Putamen (tissue), 1 donor: Measurements from ENCODE around the gene CFAP299.
"Not testable (repeated sequence)": the region's sequence is repeated elsewhere in the genome, so short reads cannot be mapped to it uniquely, and the experiment has no call there.

Experiments used
- DNase-seq: peaks from one replicate; pipeline ENCODE4 v3.0.0-alpha.2; 2016; ENCODE audit warnings: low spot score

CFAP299 gene

DNA sequence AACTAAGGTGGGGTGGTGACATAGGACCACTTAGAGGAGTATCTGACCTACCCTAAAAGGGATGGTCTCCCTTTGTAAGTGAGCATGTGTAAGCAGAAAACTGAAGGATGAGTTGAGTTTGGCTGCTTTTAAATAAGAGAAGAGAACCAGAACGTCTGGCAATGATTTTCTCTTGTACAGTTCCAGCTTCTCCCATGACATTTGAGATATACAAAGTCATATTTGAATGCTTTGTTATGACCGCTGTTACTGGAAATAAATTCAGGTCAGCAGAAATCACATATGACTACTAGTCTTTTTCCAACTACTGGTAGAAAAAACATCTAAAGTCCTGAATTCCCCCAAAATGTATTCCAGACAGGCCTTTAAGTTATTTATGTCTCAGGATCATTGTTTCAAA lies 381.7 kb downstream of the CFAP299 start:
- no peak for DNase-seq

DNA sequence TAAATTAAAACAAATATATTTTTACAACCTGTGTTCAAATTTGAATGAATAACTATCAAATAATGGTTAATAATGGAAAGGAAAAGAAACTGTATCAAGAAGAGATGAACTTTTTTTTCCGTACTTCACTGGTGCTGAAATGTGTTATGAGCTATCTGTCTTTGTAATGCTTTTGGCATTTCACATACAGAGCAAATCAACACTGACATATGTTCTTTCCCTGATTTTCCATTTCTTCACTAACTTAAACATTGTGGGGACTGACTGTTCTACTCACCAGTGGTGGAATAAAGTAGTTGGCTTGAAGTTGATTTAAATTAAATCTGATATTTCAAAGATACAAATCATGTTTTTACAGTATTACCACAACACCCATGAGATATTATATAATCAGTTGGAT lies 390.9 kb downstream of the CFAP299 start:
- DNase-seq, result no peak

DNA sequence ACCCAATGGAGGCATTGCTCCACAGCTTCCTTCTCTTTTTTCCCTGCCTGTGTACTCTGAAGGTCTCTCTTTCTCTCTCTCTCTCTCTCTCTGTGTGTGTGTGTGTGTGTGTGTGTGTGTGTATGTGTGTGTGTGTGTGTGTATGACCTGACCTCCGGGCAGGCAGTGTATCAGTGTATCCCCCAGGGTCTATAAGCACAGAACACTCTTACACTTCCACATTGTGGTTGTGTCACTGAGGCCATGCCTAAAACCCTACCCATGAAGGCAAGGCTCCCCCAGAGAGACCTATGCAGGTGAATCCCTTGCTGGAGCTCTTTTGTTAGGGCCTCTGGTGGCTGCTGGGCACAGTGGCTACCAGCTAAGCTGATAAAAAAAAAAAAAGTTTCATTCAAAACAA lies 394.6 kb downstream of the CFAP299 start:
- DNase-seq, result no peak

DNA sequence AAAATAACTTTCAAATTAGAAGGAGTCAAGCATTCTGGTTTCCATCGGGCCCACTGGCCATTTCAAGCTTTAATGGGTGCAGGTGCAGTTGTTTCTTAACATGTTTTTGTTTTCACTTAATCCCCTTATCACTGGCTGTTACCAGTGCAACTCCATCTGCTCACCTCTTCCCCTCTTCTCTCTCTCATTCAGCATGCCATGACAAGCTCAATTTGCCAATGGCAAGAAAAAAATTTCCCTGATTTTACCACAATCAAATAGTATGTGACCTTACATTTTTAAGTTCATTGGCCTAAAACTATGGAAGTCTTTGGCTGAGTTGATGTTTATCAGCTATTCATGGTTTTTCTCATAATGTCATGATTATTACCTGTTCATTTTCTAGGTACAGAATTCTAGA lies 395.9 kb downstream of the CFAP299 start:
- no peak for DNase-seq

DNA sequence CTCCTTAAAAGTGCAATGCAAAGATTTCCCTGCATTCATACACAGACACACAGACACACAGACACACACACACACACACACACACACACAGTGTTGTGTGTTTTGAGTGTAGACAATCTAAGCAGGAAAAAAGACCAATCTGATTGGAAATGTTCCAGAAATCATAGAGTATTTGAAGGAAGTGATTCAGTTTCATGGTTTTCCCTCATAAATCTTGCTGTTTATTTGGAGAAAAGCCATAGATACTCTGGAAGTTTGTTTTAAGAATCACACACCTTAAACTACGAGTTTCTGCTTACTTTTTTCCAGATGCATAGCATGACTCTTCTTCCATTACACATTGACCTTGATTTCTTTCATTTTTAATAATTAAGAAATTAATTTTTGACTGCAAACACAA lies 396.5 kb downstream of the CFAP299 start:
- DNase-seq, result no peak

DNA sequence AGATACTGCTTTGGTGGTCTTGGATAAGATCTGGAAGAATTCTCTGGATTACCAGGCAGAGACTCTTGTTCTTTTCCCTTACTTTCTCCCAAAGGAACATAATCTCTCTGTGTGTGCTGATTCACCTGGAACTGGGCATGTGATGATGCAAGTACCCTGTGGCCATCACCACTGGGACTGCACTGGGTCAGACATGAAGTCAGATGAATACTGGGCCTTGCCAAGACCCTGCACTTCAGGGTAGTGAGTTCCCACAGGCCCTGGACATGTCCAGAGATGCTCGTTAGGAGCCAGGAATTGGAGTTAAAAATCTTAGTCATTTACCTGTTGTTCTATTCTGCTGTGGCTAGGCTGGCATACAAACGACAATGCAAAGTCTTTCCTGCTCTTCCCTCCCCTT lies 404.8 kb downstream of the CFAP299 start:
- DNase-seq, result no peak

DNA sequence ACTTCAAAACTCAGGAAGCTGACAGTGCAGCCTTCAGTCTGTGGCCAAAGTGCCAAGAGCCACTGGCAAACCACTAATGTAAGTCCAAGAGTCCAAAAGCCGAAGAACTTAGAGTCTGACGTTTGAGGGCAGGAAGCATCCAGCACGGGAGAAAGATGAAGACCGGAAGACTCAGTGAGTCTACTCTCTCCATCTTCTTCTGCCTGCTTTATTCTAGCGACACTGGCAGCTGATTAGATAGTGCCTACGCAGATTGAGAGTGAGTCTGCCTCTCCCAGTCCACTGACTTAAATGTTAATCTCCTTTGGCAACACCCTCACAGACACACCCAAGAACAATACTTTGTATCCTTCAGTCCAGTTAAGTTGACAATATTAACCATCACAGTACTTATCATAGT lies 414.0 kb downstream of the CFAP299 start:
- DNase-seq, result not testable (repeated sequence)

DNA sequence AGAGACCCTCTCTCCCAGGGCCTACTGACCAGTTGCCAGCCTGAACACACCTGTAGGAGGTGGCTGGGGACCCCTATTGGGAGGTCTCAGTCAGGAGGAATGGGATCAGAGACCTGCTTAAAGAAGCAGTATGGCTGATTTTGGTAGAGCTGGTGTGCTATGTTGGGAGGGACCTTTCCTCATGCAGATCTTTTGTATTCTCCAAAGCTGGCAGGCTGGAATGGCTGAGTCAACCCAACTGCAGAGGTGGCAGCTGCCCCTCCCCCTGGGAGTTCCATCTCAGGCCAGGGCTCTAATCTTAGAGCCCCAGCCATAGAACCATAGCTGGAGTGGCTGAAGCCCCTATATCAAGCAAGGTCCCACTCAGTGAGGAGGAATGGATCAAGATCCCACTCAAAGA lies 415.7 kb downstream of the CFAP299 start:
- no peak for DNase-seq

DNA sequence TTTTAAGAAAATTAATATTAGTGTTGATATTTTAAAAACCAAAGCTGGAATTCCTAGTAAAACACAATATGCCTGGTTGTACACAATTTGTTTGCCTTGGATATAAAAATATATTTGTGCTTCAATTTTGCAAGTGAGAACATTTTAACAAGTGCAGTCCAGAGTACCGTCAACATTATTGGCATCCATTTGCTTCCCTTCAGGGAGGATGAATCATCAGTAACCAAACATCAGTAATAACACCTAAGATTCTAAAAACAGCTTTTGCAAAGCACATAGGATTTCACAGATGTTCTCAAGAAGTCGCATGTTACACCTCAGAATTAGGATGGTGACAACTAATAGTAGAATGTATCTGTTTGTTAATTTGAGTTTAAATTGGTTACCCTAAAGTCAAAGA lies 432.4 kb downstream of the CFAP299 start:
- no peak for DNase-seq

GRCh38 chr4:80776168-80776567 lies 440.6 kb downstream of the CFAP299 start:
- DNase-seq, result no peak

DNA sequence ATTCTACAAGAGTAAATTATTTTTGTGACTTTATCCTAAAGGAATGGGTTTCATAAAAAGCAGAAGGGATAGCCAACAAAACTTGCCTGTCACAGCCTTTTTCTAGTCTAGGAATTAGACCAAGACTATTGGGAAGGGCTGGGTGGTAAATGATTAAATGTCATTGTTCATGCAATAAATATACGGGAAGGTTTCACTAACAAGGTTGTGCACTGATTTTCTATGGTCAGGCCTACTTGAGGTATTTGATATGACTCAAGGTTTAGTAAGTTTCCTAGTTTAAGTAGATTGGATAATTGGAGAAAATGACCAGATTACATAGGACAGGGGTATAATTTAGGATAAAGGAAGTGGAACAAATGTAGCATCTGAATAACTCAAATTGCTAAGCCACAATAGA lies 445.9 kb downstream of the CFAP299 start:
- no peak for DNase-seq

DNA sequence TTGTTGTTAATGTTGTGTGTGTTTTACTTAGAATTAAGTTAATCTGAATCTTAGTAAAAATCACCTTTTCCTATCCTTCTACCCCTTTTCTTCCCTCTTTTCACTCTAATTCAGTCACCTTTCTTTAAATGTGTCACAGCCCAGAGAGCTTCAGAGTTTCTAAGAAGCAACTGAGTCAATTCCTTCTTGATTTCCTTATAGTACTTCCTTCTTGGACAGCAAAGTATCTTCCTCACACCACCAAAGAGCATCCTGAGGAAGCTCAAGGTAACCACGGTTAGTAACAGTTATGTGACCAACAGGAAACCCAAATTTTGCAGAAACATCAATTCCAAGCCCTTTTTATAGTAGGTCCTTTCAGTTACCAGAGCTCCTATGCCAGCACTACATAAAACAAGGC lies 451.8 kb downstream of the CFAP299 start:
- DNase-seq, result no peak

- no peak for DNase-seq
Measured at GRCh38 chr4:80788798-80789197, 453.3 kb downstream of the CFAP299 start.

DNA sequence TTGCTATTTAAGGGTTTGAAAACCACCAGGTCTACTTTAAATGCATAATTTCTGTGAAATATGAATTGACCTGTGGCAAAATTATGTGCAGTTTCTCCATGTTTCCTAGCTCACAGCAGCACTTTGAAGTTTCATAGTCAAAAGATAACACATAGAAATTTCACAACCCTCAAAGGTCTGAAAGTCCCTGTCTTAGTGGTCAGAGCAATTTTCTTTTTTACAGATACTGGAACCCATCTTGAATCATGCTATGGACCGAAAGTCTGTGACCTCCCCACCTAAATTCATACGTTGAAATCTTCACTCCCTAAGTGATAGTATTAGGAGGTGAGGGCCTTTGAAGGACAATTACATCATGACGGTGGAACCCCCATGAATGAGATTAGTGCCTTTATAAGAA lies 454.6 kb downstream of the CFAP299 start:
- no peak for DNase-seq

GRCh38 chr4:80793660-80794059 lies 458.1 kb downstream of the CFAP299 start:
- not testable (repeated sequence) for DNase-seq

DNA sequence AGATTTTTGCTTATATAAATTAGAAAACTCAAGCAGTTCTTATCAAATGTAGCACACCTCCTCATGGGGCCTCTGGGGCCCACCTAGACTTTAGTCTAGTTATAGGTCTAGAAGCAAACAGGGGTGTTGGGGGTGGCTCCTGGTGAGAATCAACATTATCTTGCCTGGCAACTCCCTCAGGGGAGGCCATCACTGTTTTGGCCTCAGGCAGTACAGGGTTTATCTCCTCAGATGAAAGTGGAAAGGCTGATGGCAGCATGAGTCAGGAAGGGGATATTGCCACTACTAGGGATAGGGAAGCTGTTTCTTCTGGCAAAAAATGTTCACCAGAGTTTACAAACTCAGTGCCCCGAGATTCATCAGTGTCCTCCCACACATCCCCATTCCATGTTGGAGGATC lies 462.6 kb downstream of the CFAP299 start:
- DNase-seq, result no peak

DNA sequence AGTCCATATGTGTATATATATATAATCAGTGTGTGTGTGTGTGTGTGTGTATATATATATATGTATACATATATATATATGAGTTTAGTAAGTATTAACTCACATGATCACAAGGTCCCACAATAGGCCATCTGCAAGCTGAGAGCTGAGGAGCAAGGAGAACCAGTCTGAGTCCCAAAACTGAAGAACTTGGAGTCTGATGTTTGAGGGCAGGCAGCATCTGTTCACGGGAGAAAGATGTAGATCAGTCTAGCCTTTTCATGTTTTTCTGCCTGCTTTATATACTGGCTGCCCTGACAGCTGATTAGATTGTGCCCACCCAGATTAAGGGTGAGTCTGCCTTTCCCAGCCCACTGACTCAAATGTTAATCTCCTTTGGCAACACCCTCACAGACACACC lies 465.2 kb downstream of the CFAP299 start:
- not testable (repeated sequence) for DNase-seq

GRCh38 chr4:80803337-80803736 lies 467.8 kb downstream of the CFAP299 start:
- no peak for DNase-seq

DNA sequence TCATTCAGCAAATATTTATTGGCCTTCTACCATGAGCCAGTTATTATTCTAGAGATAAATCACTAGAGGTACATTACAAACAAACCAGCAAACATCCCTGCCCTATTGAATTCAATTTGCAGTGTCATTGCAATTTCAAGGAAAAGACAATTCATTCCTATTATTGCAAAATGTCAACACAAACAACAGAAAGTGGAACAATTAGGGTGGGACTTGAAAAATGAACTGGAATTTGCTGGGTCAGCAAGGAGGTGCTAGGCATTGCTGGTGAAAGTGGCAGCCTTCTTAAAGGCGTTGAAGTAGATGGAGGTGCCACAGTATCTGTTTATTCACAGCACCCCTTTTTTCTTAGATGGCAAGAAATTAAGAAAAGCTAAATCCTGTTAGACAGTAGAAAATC lies 470.9 kb downstream of the CFAP299 start:
- DNase-seq, result no peak

DNA sequence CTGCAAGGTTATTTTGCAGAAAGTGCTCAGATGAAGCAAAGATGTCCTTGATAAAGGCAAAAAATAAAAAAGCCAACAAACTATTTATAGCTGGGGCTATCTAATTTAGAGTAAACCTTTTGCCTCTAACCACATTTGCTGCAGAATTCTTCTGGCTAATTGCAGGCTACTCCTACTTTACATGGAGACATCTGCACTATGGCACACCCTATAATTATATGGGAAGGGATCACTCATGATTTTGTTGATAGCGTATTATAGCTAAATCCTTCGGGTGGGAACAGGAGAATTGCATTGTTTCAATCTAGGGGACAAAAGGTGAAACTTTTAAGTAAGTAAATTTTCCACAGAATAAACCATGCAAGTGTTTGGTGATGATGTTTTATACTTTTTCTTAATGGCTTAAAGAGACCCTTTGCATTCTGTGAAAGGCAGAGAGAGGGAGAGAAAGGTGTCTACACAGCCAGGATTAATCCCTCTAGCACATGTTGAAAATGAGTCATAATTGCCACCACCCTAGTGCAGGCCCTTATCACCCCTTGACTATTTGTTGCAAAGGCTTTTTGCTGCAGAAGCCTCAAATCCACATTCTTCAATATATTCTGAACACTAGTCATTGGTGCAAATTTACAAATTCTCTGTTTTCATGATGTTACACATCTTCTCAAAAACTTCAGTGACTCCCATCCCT lies 473.7 kb downstream of the CFAP299 start:
- no peak for DNase-seq

- DNase-seq, result no peak
Measured at GRCh38 chr4:80811406-80811805, 475.9 kb downstream of the CFAP299 start.

- DNase-seq, result no peak
Measured at GRCh38 chr4:80812145-80812544, 476.6 kb downstream of the CFAP299 start.

GRCh38 chr4:80814266-80814665 lies 478.7 kb downstream of the CFAP299 start:
- DNase-seq, result no peak
